Panc1 (cell line): ENCODE results near the gene HOXD13. TPM values are rescaled to one million over a fixed set of nuclear protein-coding genes. Genes with fewer than 3 reads are reported as not detected.
A peak's percentile ranks its signal among the peaks of the same experiment; 100 is the strongest.

ENCODE experiments used
- ATAC-seq: fragments of 200-7000 bp; cut with Tn5 transposase; 2 replicates; pipeline ENCODE4 v1.9.1; 2020; ENCODE audit warnings: mild to moderate bottlenecking, moderate library complexity
- BruUV-seq: library from RNA; stranded (reverse); fragments of 400-500 nt; replicated peaks from 2 replicates; lab custom pipeline; 2021; lab: Mats Ljungman, UMichigan
- CTCF ChIA-PET: fragments of 300-600 bp; sonication (Branson Sonifier 250); formaldehyde crosslinking; loops from one replicate; lab custom pipeline; 2022; ENCODE audit warnings: antibody characterized with exemption; lab: Charles Lee
- POLR2A ChIA-PET: fragments of 300-600 bp; sonication (Branson Sonifier 250); formaldehyde crosslinking; loops from one replicate; lab custom pipeline; 2022; ENCODE audit warnings: antibody characterized with exemption; lab: Charles Lee
- DNase-seq: peaks from one replicate; pipeline ENCODE4 v3.0.0-alpha.2; 2010; ENCODE audit warnings: low read depth, low spot score
- H3K27ac ChIP-seq: 2 replicates; pipeline ENCODE4 v1.5.1; 2011; ENCODE audit warnings: mild to moderate bottlenecking, low read length, inconsistent platforms
- H3K27me3 ChIP-seq: fragments of 200-500 bp; sonication (Bioruptor generic); 2 replicates; pipeline ENCODE4 v1.6.0; 2014; ENCODE audit warnings: low read length, inconsistent platforms; ENCODE audit not compliant: control insufficient read depth, insufficient read depth
- H3K36me3 ChIP-seq: fragments of 200-500 bp; sonication (Bioruptor generic); 2 replicates; pipeline ENCODE4 v1.5.1; 2014; ENCODE audit warnings: inconsistent platforms, mild to moderate bottlenecking, low read length, moderate library complexity; ENCODE audit not compliant: control insufficient read depth, insufficient read depth
- H3K4me1 ChIP-seq: 2 replicates; pipeline ENCODE4 v1.5.1; 2011; ENCODE audit warnings: inconsistent platforms, mild to moderate bottlenecking, low read length, moderate library complexity; ENCODE audit not compliant: control insufficient read depth, insufficient read depth
- H3K4me3 ChIP-seq, 2 experiments: 2 replicates each; pipeline ENCODE4 v1.5.1; 2011 to 2012; ENCODE audit warnings: low read depth in 2 of 2, low read length in 2 of 2, mild to moderate bottlenecking in 2 of 2, inconsistent platforms in 1 of 2, moderate library complexity in 1 of 2
- H3K9me3 ChIP-seq: fragments of 200-500 bp; sonication (Bioruptor generic); 2 replicates; pipeline ENCODE4 v1.5.1; 2014; ENCODE audit warnings: low read depth, mild to moderate bottlenecking, inconsistent platforms, low read length, moderate library complexity; ENCODE audit not compliant: control insufficient read depth, insufficient read depth
- CTCF ChIP-seq: fragments of 450-650 bp; IDR thresholded peaks from 2 replicates; pipeline ENCODE4 v1.5.1; 2017; ENCODE audit warnings: mild to moderate bottlenecking
- POLR2AphosphoS5 ChIP-seq: IDR thresholded peaks from 2 replicates; pipeline ENCODE4 v1.6.1; 2012; ENCODE audit warnings: mild to moderate bottlenecking, low read depth, low read length, moderate library complexity
- REST ChIP-seq, 2 experiments: IDR thresholded peaks; 2 replicates each; pipeline ENCODE4 v1.6.1; 2011 to 2012; ENCODE audit warnings: low read depth in 2 of 2, control low read depth in 1 of 2, low read length in 1 of 2, mild to moderate bottlenecking in 1 of 2, moderate library complexity in 1 of 2; ENCODE audit not compliant: insufficient read depth in 1 of 2
- SIN3A ChIP-seq: IDR thresholded peaks from 2 replicates; pipeline ENCODE4 v1.6.1; 2012; ENCODE audit warnings: low read depth, mild to moderate bottlenecking, low read length, moderate library complexity, borderline replicate concordance; ENCODE audit not compliant: insufficient read depth
- TCF7L2 ChIP-seq: IDR thresholded peaks from 2 replicates; pipeline ENCODE4 v1.6.1; 2011; ENCODE audit warnings: mild to moderate bottlenecking, low read depth, low read length, inconsistent platforms
- in situ Hi-C: cut with HindIII; loops from 2 replicates; pipeline ENCODE4 v1.10.0; 2016; ENCODE audit warnings: low sequenced_read_pairs, low pct_unique_long_range_greater_than_20kb
- intact Hi-C: fragments of 100-400 bp; cut with micrococcal nuclease; formaldehyde crosslinking; loops from one replicate; pipeline ENCODE4 v1.10.0; 2022; ENCODE audit not compliant: unreplicated experiment
- total RNA-seq: library from RNA; stranded (reverse); gene quantifications from one replicate; pipeline ENCODE4 v1.2.1, GENCODE V29; 2021; ENCODE audit not compliant: unreplicated experiment

Gene HOXD13
- total RNA-seq, 1 experiment from 2014 or later, result not detected

GRCh38 chr2:176096986-176097819, 4.7 kb downstream of the HOXD13 start:
- CTCF ChIA-PET, result interaction anchor here (0.5 to 2.2 kb wide), 6 partner anchors 9 to 1395 kb away, joined by 3 to 10 read pairs (median 7); no protein-coding TSS in a partner anchor
- Histone ChIP-seq H3K27ac (peak overlapping the region; percentile 75), H3K4me1 (peaks cover 13% of the 10 kb centered on the region), H3K27me3 (peaks cover 5% of the 10 kb centered on the region), H3K4me3 (peak overlapping the region; percentile 52 to 87), H3K9me3 (no peaks in the 10 kb centered on the region), H3K36me3 (no peaks in the 10 kb centered on the region)
- peak; percentile 62 for DNase-seq
- POLR2A ChIA-PET, result interaction anchor here (0.6 kb wide), 1 partner anchor 954 kb away, joined by 7 read pairs; no protein-coding TSS in a partner anchor
- intact Hi-C loops (loop anchor here (5.0 kb wide), 3 partner anchors 845 to 1400 kb away; no protein-coding TSS in a partner anchor), in situ Hi-C loops (no loop called here)
- TF ChIP-seq CTCF (peak; percentile 96), REST (IDR thresholded peaks at IDR 0.05; ENCODE audit: insufficient read depth in 1 of 2, low read depth in 2 of 2, low read length in 1 of 2) (no peak), SIN3A (no peak), POLR2AphosphoS5 (no peak), TCF7L2 (no peak)
- no TSS peak for BruUV-seq
- peak; percentile 98 for ATAC-seq

GRCh38 chr2:176097820-176098365, 5.4 kb downstream of the HOXD13 start:
- ATAC-seq (peak; percentile 35), DNase-seq (no peak)
- no peaks in the 10 kb centered on the region for H3K9me3 ChIP-seq
- no peak overlapping the region for H3K27ac ChIP-seq
- no peaks in the 10 kb centered on the region for H3K36me3 ChIP-seq
- H3K4me3 ChIP-seq, result peak overlapping the region; percentile 52 to 87
- intact Hi-C loops, result loop anchor here (5.0 kb wide), 3 partner anchors 846 to 1401 kb away; no protein-coding TSS in a partner anchor
- H3K27me3 ChIP-seq, result peaks cover 5% of the 10 kb centered on the region
- BruUV-seq, result no TSS peak
- POLR2A ChIA-PET, result interaction anchor here (0.6 kb wide), 1 partner anchor 955 kb away, joined by 7 read pairs; no protein-coding TSS in a partner anchor
- peaks cover 13% of the 10 kb centered on the region for H3K4me1 ChIP-seq
- in situ Hi-C loops, result no loop called here
- CTCF ChIA-PET, result interaction anchor here (0.5 to 2.2 kb wide), 6 partner anchors 10 to 1396 kb away, joined by 3 to 10 read pairs (median 7); no protein-coding TSS in a partner anchor
- TF ChIP-seq SIN3A, result no peak
- no peak for TF ChIP-seq REST (IDR thresholded peaks at IDR 0.05; ENCODE audit: insufficient read depth in 1 of 2, low read depth in 2 of 2, low read length in 1 of 2)
- no peak; the same call in 1 of the 2 replicates for TF ChIP-seq CTCF
- no peak for TF ChIP-seq POLR2AphosphoS5
- no peak for TF ChIP-seq TCF7L2
